GM19043 (cell line): ENCODE data around the gene TMEM38A.

Source experiments
- ATAC-seq: cut with Tn5 transposase; IDR thresholded peaks from one replicate; pipeline ENCODE4 v1.9.1; 2021; ENCODE audit warnings: low read depth; ENCODE audit not compliant: unreplicated experiment

The TMEM38A gene

GRCh38 chr19:16660763-16661479, at the start of gene TMEM38A:
Gene TMEM38A, plus strand, starts transcription at chr19:16661139. Its CDS starts 79 bp downstream, at chr19:16661218.
- no peak for ATAC-seq

GRCh38 chr19:16612636-16613035, 48.3 kb upstream of the TMEM38A start:
- ATAC-seq, result no peak

- ATAC-seq, result no peak
These were observed 47.1 kb upstream of the TMEM38A start for GRCh38 chr19:16613841-16614240.

GRCh38 chr19:16614941-16615340, 46.0 kb upstream of the TMEM38A start:
- no peak for ATAC-seq

- no peak for ATAC-seq
These were observed 45.1 kb upstream of the TMEM38A start for GRCh38 chr19:16615808-16616207.

GRCh38 chr19:16618248-16618647, 42.7 kb upstream of the TMEM38A start:
- ATAC-seq, result no peak

- no peak for ATAC-seq
These were observed 41.5 kb upstream of the TMEM38A start for GRCh38 chr19:16619457-16619856.

- ATAC-seq, result no peak
These were observed 40.9 kb upstream of the TMEM38A start for GRCh38 chr19:16620018-16620417.

- ATAC-seq, result no peak
These were observed 40.4 kb upstream of the TMEM38A start for GRCh38 chr19:16620584-16620983.

- no peak for ATAC-seq
These were observed 39.7 kb upstream of the TMEM38A start for GRCh38 chr19:16621165-16621800.

GRCh38 chr19:16623066-16623465, 37.9 kb upstream of the TMEM38A start:
- ATAC-seq, result no peak

GRCh38 chr19:16623576-16623975, 37.4 kb upstream of the TMEM38A start:
- ATAC-seq, result no peak

- ATAC-seq, result no peak
These were observed 36.7 kb upstream of the TMEM38A start for GRCh38 chr19:16624236-16624635.

GRCh38 chr19:16625163-16625958, 35.6 kb upstream of the TMEM38A start:
- ATAC-seq, result no peak

- no peak for ATAC-seq
These were observed 34.1 kb upstream of the TMEM38A start for GRCh38 chr19:16626796-16627192.

GRCh38 chr19:16627193-16627927, 33.6 kb upstream of the TMEM38A start:
- ATAC-seq, result no peak

GRCh38 chr19:16627928-16628182, 33.1 kb upstream of the TMEM38A start:
- no peak for ATAC-seq

GRCh38 chr19:16628183-16628983, 32.6 kb upstream of the TMEM38A start, which contains the start of gene MED26:
Gene MED26, minus strand, starts transcription at chr19:16628204. Its CDS starts 261 bp downstream, at chr19:16627943.
- ATAC-seq, result peak; percentile 79

- ATAC-seq, result no peak
These were observed 31.8 kb upstream of the TMEM38A start for GRCh38 chr19:16628984-16629691.
